Inflammatory macrophage treated with lipopolysaccharide for 4 hours (primary cell): ENCODE measurements around the gene MYBPH.

Experiments
- DNase-seq: peaks from one replicate; pipeline ENCODE4 v3.0.0-alpha.2; 2020

Gene MYBPH

GRCh38 chr1:203146042-203146369 lies 29.6 kb downstream of the MYBPH start:
- DNase-seq: no peak

- no peak for DNase-seq
Observed at GRCh38 chr1:203145321-203146041, 30.1 kb downstream of the MYBPH start.

GRCh38 chr1:203144661-203145060 lies 31.0 kb downstream of the MYBPH start:
- DNase-seq: no peak

- no peak for DNase-seq
Observed at GRCh38 chr1:203143641-203144040, 32.0 kb downstream of the MYBPH start.

DNA sequence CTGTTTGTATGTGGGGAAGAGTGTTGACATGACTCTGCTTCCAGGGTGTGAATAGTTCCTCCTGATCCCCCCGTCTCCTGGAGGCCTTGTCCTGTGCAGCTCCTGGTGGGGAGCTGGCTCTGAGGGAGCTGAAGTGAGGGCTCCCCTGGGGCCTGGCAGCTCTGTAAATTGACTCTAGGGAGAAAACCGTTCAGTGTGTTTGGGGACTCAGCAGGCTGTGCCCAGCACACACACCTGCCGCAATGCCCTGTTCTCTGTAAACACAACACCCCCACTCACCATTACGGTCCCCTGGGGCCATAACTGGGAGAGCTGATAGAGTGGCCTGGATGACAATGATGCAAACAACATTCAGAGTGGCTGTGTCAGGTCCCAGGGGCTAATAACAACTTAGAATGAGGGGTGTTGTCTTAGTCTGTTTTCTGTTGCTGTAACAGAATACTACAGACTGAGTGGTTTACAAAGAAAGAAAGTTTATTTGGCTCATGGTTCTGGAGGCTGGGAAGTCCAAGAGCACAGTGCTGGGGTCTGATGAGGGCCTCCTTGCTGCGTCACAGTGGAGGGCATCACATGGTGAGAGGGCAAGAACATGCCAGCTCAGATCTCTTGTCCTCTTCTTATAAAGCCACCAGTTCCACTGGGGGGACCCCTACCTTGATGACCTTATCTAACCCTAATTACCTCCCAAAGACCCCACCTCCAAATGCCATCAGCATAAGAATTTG lies 32.8 kb downstream of the MYBPH start:
- DNase-seq: no peak

- DNase-seq: no peak
Observed at GRCh38 chr1:203142124-203142523, 33.5 kb downstream of the MYBPH start.

GRCh38 chr1:203140743-203141520 lies 34.7 kb downstream of the MYBPH start:
- peak; percentile 70 for DNase-seq

DNA sequence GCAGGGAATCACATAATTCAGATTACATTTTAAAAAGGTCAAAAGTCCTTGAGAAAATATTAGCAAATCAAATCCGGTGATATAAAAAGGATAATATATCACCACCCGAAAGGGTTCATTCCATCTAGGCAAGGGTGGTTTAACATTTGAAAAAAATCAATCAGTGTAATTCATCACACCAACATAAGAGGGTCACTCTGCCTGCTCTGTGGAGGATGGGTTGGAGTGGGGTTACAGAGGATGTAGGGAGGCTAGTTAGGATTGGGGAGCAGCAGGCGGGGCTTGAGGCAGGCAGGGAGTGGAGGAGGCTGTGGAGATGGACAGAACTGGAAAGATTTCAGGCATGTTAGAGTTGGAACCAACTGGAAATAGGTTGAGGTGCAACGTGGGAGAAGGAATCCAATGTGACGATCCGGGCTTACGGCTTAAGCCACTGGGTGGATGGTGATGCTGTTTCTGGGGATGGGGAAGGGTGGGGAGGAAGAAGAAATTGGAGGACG lies 35.6 kb downstream of the MYBPH start:
- DNase-seq: no peak

DNA sequence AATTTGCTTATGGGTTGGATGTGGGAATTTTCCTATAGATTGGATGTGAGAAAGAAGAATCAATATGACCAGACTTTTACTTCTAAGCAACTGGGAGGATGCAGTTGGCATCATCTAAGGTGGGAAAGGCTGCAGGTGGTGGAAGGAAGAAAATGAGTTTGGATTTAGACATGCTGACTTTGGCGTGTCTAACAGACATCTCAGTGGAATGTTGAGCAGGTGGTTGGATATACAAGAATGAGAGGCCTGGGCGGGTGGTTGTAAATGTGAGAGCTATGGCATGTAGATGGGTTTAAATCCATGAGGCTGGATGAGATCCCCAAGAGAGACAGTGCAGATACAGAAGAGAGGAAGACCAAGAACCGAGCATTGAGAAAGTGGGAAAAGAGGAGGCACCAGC lies 37.6 kb downstream of the MYBPH start:
- no peak for DNase-seq

DNA sequence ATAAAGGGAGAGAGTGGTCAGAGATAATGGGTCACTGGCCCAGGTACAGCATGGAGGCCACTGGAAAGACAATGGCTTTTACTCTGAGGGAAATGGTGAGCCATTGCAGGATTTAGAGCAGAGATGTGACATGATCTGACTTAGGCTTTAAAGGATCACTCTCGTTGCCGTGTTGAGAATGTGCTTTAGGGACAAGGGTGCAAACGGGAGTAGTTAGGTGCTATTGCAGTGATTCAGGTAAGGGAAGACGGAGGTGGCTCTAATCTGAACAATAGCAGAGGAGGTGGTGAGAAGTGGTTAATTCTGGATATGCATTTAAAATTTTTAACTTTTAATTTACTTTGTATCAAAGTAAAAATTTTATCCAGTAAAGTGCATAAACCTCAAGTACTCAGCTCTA lies 38.3 kb downstream of the MYBPH start:
- no peak for DNase-seq

DNA sequence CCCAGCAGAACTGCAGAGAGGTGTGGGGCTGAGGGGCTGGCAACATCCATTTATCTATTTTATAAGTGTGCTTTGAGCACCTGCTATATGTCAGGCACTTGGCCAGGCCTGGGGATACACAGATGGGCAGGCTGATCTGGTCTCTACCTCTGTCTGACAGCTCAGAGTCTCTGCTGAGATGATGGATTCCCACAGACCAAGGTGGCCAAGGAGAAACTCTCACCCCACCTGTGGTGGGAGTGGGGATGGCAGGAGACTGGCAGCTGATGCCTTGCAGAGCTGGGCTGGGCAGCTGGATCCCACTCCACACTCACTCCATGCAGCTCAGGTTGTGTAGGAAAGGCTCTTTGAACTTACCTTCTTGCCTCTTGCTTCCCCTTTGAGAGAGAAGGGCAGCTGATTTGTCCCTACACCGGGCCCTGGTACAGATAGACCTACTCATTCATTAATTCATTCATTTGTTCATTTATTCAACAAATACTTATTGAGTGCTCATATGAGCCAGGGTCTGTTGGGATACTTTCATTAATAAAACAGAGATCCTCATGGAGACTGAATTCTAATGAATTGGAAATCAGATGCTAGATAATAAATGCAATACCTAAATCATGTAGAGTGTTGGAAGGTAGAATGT lies 39.1 kb downstream of the MYBPH start:
- no peak for DNase-seq

GRCh38 chr1:203135636-203136305 lies 39.9 kb downstream of the MYBPH start:
- peak; percentile 39 for DNase-seq

DNA sequence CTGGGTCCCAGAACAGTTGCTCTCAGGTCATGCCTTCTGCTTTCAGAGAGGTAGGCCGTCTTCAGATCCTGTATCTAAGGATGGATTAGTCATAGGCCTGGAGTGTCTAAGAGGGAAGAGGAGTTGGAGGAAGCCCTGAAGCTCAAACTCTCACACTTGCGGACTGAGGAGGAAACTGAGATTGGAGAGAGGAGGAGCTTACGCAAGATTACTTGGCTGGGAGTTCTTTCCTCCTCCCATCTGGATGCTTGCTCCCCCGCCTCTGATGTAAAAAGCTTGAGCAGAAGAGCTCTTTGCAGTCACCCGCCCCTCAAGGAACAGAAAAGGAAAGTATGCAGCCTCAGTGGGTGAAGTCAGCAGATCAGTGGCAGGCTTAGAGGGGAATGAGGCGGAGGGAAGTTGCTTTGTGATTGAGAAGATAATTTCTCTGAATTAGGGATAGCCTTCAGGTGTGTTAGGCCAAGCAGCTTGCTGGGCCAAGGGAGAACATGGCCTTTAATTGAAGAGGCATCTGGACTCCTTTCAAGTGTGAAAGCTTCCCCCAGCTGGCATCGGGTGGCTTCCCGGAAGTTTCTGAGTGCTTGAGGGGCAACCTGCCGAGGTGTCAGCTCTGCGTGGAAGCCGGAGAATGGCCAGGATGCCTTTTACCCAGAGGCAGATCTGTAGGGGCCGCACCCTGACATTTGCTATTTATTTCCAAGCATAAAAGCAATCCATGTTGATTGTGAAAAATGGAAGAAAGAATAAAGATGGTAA lies 41.5 kb downstream of the MYBPH start:
- peak; percentile 74 for DNase-seq

DNA sequence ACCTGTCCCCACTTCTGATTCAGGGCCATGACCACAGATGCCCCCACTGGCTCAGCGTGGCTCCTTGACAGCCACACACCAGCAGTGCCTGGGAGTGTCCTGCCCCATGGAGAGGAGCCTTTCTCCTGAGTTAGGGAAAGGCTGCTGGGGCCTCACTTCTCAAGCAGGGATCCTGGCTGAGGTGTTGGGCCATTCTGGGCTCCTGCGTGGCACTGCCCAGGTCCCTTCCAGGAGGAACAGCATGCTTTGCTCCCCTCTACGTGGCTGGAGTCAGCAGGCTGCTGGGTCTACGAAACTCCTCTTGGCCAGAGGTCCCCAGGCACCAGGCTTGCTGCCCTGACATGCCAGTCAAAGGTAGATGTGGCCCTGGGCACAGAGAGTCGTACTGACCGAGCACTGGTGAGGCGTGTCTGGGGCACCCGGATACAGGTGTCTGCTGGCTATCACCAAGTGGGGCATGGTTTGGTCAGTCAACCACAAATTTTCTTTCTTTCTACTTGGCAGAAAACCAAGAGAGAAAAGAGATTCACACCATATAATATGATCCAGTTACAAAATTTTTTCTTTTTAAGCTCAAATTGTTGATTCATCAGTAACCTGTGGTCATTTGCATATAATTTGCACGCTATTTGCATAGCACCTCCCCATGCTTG lies 44.0 kb downstream of the MYBPH start:
- DNase-seq: no peak

- DNase-seq: no peak
Observed at GRCh38 chr1:203130358-203130985, 45.2 kb downstream of the MYBPH start.

DNA sequence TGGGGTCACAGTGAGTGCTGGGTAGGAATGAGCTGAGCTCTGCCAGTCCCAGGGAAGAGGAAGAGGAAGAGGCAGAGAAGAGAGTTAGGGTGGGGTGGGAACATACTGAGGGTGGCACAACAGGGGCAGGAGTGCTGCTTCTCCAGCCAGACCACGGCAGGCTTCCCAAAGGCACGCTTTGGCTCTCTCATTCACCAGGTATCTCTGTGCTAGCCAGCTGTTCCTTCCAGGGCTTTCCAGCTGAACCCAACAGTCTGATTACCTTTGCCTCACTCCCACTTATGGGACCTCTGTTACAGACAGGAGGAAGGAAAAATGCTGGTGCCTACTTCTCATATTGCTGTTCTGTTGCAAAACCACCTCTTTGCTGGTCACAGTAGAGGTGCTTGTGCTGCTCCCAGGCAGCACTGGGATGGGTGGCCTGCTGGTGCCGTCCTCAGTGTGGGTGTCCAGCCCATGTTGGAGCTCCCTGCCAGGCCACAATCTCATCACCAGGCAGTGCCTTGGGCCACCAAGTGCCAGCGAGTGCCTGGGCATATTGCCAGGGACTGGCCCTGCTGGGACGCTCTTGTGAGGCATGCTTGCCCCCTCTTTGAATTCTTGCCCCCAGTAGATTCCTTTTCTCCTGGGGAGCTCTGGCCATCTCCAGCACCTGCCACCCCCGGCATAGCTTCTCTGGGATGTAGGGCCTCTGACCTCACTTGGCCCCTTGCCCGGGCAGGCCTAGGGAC lies 46.0 kb downstream of the MYBPH start:
- peak; percentile 47 for DNase-seq

GRCh38 chr1:203128716-203129500 lies 46.7 kb downstream of the MYBPH start:
- DNase-seq: no peak

DNA sequence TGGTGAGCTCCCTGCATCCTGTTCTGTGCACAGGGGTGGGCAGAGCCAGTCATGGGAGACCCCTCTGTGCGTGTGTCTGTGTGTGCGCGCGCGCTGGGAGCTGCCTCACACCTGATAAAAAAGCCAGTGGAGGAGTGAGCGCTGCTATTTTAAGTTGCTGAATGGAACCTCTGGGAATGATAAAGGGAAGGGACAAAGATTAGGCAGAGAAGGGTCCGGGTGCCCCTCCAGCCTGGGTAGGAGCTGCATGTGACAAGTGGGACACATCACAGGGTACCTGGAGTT lies 47.3 kb downstream of the MYBPH start:
- DNase-seq: no peak

GRCh38 chr1:203127666-203128430 lies 47.8 kb downstream of the MYBPH start, which contains the start of gene ADORA1:
Gene ADORA1 (plus strand): TSS chr1:203127726. CDS start chr1:203128842, 1,116 bp downstream.
- DNase-seq: peak; percentile 31
